ENCODE measurements around the gene TSPAN15. TPM values are rescaled to one million over a fixed set of nuclear protein-coding genes. Genes with fewer than 3 reads are reported as not detected.

TSPAN15 gene
- total and polyA plus RNA-seq, 2 experiments from 2014 or later: 0.34 TPM; not detected in 1

GRCh38 chr10:69475433-69475830, 24.2 kb downstream of the TSPAN15 start:
- DNase-seq: no peak
- no peak overlapping the region for H3K9ac ChIP-seq

GRCh38 chr10:69477968-69478597, 26.8 kb downstream of the TSPAN15 start:
- Histone ChIP-seq H3K27ac (no peak overlapping the region), H3K4me3 (no peak overlapping the region)
- WGBS, 2 experiments (ENCODE audit: low coverage in 1 of 2, low lambda C conversion rate in 2 of 2, missing lambda C conversion rate in 2 of 2): 78 to 80% methylated on average over 8 of the region's 8 CpGs

More at GRCh38 chr10:69475433-69475830, 24.2 kb downstream of the TSPAN15 start:
- TF ChIP-seq EZH2 (IDR thresholded peaks at IDR 0.05; ENCODE audit: insufficient read depth, poor library complexity, severe bottlenecking) (no peak), EZH2phosphoT487 (IDR thresholded peaks at IDR 0.05; ENCODE audit: insufficient read depth, low read depth) (no peak)
- no peak overlapping the region for H3K27ac ChIP-seq
- H3K27me3 ChIP-seq (replicated peaks; ENCODE audit: insufficient read depth): peaks cover 18% of the 10 kb centered on the region; the same call in 1 of the 2 replicates
- WGBS, 2 experiments (ENCODE audit: low coverage in 1 of 2, low lambda C conversion rate in 2 of 2, missing lambda C conversion rate in 2 of 2): 93 to 100% methylated on average over 2 of the region's 2 CpGs
- no peaks in the 10 kb centered on the region for H3K9me2 ChIP-seq (ENCODE audit: insufficient read depth)
- no peaks in the 10 kb centered on the region for H3K36me3 ChIP-seq (ENCODE audit: low read depth)
- H3K79me2 ChIP-seq (ENCODE audit: insufficient read depth): no peaks in the 10 kb centered on the region
- H3K4me3 ChIP-seq: no peak overlapping the region
- no peaks in the 10 kb centered on the region for H4K20me1 ChIP-seq (ENCODE audit: insufficient read depth)
- H3F3A ChIP-seq (ENCODE audit: insufficient read depth): no peaks in the 10 kb centered on the region
- in situ Hi-C loops (cut with MboI): no loop called here
- no peaks in the 10 kb centered on the region for H3K9me3 ChIP-seq (ENCODE audit: low read depth)
- H3K4me1 ChIP-seq (ENCODE audit: insufficient read depth): peaks cover 11% of the 10 kb centered on the region
- H3K4me2 ChIP-seq (ENCODE audit: unreplicated experiment): peak overlapping the region; percentile 17
- no peak overlapping the region for H2AFZ ChIP-seq

GRCh38 chr10:69479240-69480067, 28.2 kb downstream of the TSPAN15 start:
- no peaks in the 10 kb centered on the region for H4K20me1 ChIP-seq (ENCODE audit: insufficient read depth)
- 0 out of 2 replicates have a peak, but pooled peaks cover 4% of the 10 kb centered on the region for H3K27me3 ChIP-seq (replicated peaks; ENCODE audit: insufficient read depth)
- DNase-seq: peak; percentile 16
- no peak overlapping the region for H3K27ac ChIP-seq
- no peak overlapping the region for H3K4me3 ChIP-seq
- no peaks in the 10 kb centered on the region for H3K9me2 ChIP-seq (ENCODE audit: insufficient read depth)
- H3K4me1 ChIP-seq (ENCODE audit: insufficient read depth): peaks cover 10% of the 10 kb centered on the region
- H3F3A ChIP-seq (ENCODE audit: insufficient read depth): no peaks in the 10 kb centered on the region
- H3K9ac ChIP-seq: no peak overlapping the region
- no peaks in the 10 kb centered on the region for H3K36me3 ChIP-seq (ENCODE audit: low read depth)
- no peak overlapping the region for H2AFZ ChIP-seq
- TF ChIP-seq EZH2phosphoT487 (IDR thresholded peaks at IDR 0.05; ENCODE audit: insufficient read depth, low read depth): no peak
- no peak for TF ChIP-seq EZH2 (IDR thresholded peaks at IDR 0.05; ENCODE audit: insufficient read depth, poor library complexity, severe bottlenecking)
- WGBS, 2 experiments (ENCODE audit: low coverage in 1 of 2, low lambda C conversion rate in 2 of 2, missing lambda C conversion rate in 2 of 2): 62 to 67% methylated on average over 7 of the region's 7 CpGs
- no peaks in the 10 kb centered on the region for H3K79me2 ChIP-seq (ENCODE audit: insufficient read depth)
- in situ Hi-C loops (cut with MboI): no loop called here
- H3K9me3 ChIP-seq (ENCODE audit: low read depth): no peaks in the 10 kb centered on the region
- no peak overlapping the region for H3K4me2 ChIP-seq (ENCODE audit: unreplicated experiment)

More at GRCh38 chr10:69477968-69478597, 26.8 kb downstream of the TSPAN15 start:
- TF ChIP-seq EZH2phosphoT487 (IDR thresholded peaks at IDR 0.05; ENCODE audit: insufficient read depth, low read depth) (no peak), EZH2 (IDR thresholded peaks at IDR 0.05; ENCODE audit: insufficient read depth, poor library complexity, severe bottlenecking) (no peak)
- H2AFZ ChIP-seq: no peak overlapping the region
- no peaks in the 10 kb centered on the region for H3K9me3 ChIP-seq (ENCODE audit: low read depth)
- in situ Hi-C loops (cut with MboI): no loop called here
- no peaks in the 10 kb centered on the region for H3K9me2 ChIP-seq (ENCODE audit: insufficient read depth)
- DNase-seq: no peak
- no peak overlapping the region for H3K4me2 ChIP-seq (ENCODE audit: unreplicated experiment)
- H3K79me2 ChIP-seq (ENCODE audit: insufficient read depth): no peaks in the 10 kb centered on the region
- H3K36me3 ChIP-seq (ENCODE audit: low read depth): no peaks in the 10 kb centered on the region
- no peak overlapping the region for H3K9ac ChIP-seq
- peaks cover 11% of the 10 kb centered on the region for H3K4me1 ChIP-seq (ENCODE audit: insufficient read depth)
- H3F3A ChIP-seq (ENCODE audit: insufficient read depth): no peaks in the 10 kb centered on the region
- H4K20me1 ChIP-seq (ENCODE audit: insufficient read depth): no peaks in the 10 kb centered on the region
- 0 out of 2 replicates have a peak, but pooled peaks cover 4% of the 10 kb centered on the region for H3K27me3 ChIP-seq (replicated peaks; ENCODE audit: insufficient read depth)

GRCh38 chr10:69480068-69480412, 28.8 kb downstream of the TSPAN15 start:
- in situ Hi-C loops (cut with MboI): no loop called here
- no peaks in the 10 kb centered on the region for H3F3A ChIP-seq (ENCODE audit: insufficient read depth)
- DNase-seq: no peak
- H3K9me3 ChIP-seq (ENCODE audit: low read depth): no peaks in the 10 kb centered on the region
- no peaks in the 10 kb centered on the region for H3K36me3 ChIP-seq (ENCODE audit: low read depth)
- H3K9ac ChIP-seq: no peak overlapping the region
- H3K4me3 ChIP-seq: no peak overlapping the region
- H3K27ac ChIP-seq: no peak overlapping the region
- no peaks in the 10 kb centered on the region for H4K20me1 ChIP-seq (ENCODE audit: insufficient read depth)
- H3K4me2 ChIP-seq (ENCODE audit: unreplicated experiment): no peak overlapping the region
- no peak for TF ChIP-seq EZH2phosphoT487 (IDR thresholded peaks at IDR 0.05; ENCODE audit: insufficient read depth, low read depth)
- TF ChIP-seq EZH2 (IDR thresholded peaks at IDR 0.05; ENCODE audit: insufficient read depth, poor library complexity, severe bottlenecking): no peak
- H3K9me2 ChIP-seq (ENCODE audit: insufficient read depth): no peaks in the 10 kb centered on the region
- 0 out of 2 replicates have a peak, but pooled peaks cover 4% of the 10 kb centered on the region for H3K27me3 ChIP-seq (replicated peaks; ENCODE audit: insufficient read depth)
- no peaks in the 10 kb centered on the region for H3K79me2 ChIP-seq (ENCODE audit: insufficient read depth)
- peaks cover 6% of the 10 kb centered on the region for H3K4me1 ChIP-seq (ENCODE audit: insufficient read depth)
- no peak overlapping the region for H2AFZ ChIP-seq
- WGBS, 2 experiments (ENCODE audit: low coverage in 1 of 2, low lambda C conversion rate in 2 of 2, missing lambda C conversion rate in 2 of 2): 60 to 67% methylated on average over 1 of the region's 1 CpG

Data from GM23248 (cell line).